H1 (cell line): ENCODE results near the gene GRID2. TPM values are rescaled to one million over a fixed set of nuclear protein-coding genes. Genes with fewer than 3 reads are reported as not detected.

Experiments
- CHD2 ChIP-seq: IDR thresholded peaks from 2 replicates; pipeline ENCODE4 v1.6.1; 2012; ENCODE audit warnings: low read length, improper control_type of control experiment
- KDM1A ChIP-seq: fragments of 200-600, 300-600 bp; sonication (generic); IDR thresholded peaks from 2 replicates; pipeline ENCODE4 v1.7.1; 2016; ENCODE audit warnings: mild to moderate bottlenecking, low read length, borderline replicate concordance
- polyA plus RNA-seq, 7 experiments: library from polyadenylated mRNA; depleted of rRNA in 3 of 7; stranded (reverse) in 5 of 7; unstranded in 2 of 7; fragments of >200 nt in 5 of 7; fragments of 200-250 nt in 2 of 7; gene quantifications; 1 replicate in 5 of 7; 2 replicates in 1 of 7; 4 replicates in 1 of 7; pipeline versions ENCODE4 v1.2.1 to v1.2.3, GENCODE V29; 2011 to 2013; ENCODE audit warnings: missing spikeins in 2 of 7, mixed read lengths in 2 of 7
- total RNA-seq: library from RNA; stranded (reverse); fragmentation: NEBNext Ultra II Directional; extraction: Animal tissue kit (Norgen Biotek cat#: 25700); gene quantifications from 2 replicates; pipeline ENCODE4 v1.2.1, GENCODE V29; 2021
- TF ChIP-seq, protein P1 (sequence below): fragments of 300-600 bp; sonication (generic); IDR thresholded peaks from 2 replicates; pipeline ENCODE4 v1.7.1; 2012; ENCODE audit warnings: low read length, moderate library complexity, mild to moderate bottlenecking, inconsistent platforms; ENCODE audit not compliant: insufficient replicate concordance

GRID2 gene
- total and polyA plus RNA-seq, 2 of the 8 experiments (the other 6 are each of a cell fraction or from before 2014, with no cell fraction given): 31.1 to 81.9 TPM

DNA sequence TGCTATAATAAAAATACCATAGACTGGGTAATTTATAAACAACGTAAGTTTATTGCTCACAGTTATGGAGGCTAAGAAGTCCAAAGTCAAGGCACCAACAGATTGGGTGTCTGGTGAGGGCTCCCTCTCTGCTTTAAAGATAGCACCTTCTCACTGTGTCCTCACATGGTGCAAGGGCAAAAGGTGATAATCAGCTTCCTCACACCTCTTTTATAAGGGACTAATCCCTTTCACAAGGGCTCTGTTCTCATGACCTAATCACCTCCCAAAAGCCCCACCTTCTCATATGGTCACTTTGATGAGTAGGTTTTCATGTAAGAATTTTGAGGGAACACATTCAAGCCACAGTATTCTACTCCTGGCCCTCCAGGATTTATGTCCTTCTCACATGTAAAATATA lies 883.1 kb downstream of the GRID2 start (continued):
- TF ChIP-seq, protein P1, sequence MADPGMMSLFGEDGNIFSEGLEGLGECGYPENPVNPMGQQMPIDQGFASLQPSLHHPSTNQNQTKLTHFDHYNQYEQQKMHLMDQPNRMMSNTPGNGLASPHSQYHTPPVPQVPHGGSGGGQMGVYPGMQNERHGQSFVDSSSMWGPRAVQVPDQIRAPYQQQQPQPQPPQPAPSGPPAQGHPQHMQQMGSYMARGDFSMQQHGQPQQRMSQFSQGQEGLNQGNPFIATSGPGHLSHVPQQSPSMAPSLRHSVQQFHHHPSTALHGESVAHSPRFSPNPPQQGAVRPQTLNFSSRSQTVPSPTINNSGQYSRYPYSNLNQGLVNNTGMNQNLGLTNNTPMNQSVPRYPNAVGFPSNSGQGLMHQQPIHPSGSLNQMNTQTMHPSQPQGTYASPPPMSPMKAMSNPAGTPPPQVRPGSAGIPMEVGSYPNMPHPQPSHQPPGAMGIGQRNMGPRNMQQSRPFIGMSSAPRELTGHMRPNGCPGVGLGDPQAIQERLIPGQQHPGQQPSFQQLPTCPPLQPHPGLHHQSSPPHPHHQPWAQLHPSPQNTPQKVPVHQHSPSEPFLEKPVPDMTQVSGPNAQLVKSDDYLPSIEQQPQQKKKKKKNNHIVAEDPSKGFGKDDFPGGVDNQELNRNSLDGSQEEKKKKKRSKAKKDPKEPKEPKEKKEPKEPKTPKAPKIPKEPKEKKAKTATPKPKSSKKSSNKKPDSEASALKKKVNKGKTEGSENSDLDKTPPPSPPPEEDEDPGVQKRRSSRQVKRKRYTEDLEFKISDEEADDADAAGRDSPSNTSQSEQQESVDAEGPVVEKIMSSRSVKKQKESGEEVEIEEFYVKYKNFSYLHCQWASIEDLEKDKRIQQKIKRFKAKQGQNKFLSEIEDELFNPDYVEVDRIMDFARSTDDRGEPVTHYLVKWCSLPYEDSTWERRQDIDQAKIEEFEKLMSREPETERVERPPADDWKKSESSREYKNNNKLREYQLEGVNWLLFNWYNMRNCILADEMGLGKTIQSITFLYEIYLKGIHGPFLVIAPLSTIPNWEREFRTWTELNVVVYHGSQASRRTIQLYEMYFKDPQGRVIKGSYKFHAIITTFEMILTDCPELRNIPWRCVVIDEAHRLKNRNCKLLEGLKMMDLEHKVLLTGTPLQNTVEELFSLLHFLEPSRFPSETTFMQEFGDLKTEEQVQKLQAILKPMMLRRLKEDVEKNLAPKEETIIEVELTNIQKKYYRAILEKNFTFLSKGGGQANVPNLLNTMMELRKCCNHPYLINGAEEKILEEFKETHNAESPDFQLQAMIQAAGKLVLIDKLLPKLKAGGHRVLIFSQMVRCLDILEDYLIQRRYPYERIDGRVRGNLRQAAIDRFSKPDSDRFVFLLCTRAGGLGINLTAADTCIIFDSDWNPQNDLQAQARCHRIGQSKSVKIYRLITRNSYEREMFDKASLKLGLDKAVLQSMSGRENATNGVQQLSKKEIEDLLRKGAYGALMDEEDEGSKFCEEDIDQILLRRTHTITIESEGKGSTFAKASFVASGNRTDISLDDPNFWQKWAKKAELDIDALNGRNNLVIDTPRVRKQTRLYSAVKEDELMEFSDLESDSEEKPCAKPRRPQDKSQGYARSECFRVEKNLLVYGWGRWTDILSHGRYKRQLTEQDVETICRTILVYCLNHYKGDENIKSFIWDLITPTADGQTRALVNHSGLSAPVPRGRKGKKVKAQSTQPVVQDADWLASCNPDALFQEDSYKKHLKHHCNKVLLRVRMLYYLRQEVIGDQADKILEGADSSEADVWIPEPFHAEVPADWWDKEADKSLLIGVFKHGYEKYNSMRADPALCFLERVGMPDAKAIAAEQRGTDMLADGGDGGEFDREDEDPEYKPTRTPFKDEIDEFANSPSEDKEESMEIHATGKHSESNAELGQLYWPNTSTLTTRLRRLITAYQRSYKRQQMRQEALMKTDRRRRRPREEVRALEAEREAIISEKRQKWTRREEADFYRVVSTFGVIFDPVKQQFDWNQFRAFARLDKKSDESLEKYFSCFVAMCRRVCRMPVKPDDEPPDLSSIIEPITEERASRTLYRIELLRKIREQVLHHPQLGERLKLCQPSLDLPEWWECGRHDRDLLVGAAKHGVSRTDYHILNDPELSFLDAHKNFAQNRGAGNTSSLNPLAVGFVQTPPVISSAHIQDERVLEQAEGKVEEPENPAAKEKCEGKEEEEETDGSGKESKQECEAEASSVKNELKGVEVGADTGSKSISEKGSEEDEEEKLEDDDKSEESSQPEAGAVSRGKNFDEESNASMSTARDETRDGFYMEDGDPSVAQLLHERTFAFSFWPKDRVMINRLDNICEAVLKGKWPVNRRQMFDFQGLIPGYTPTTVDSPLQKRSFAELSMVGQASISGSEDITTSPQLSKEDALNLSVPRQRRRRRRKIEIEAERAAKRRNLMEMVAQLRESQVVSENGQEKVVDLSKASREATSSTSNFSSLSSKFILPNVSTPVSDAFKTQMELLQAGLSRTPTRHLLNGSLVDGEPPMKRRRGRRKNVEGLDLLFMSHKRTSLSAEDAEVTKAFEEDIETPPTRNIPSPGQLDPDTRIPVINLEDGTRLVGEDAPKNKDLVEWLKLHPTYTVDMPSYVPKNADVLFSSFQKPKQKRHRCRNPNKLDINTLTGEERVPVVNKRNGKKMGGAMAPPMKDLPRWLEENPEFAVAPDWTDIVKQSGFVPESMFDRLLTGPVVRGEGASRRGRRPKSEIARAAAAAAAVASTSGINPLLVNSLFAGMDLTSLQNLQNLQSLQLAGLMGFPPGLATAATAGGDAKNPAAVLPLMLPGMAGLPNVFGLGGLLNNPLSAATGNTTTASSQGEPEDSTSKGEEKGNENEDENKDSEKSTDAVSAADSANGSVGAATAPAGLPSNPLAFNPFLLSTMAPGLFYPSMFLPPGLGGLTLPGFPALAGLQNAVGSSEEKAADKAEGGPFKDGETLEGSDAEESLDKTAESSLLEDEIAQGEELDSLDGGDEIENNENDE: no peak
- TF ChIP-seq KDM1A (no peak), CHD2 (no peak)
- TF ChIP-seq, all 59 proteins: peak for 0
